ENCODE measurements around the gene NIPAL4.
"Not testable (repeated sequence)": the region's sequence is repeated elsewhere in the genome, so short reads cannot be mapped to it uniquely, and the experiment has no call there.

The NIPAL4 gene
- total RNA-seq = 0 to 5.9 (median 0.46) reads per million in 18 experiments

GRCh38 chr5:157459715-157460599, at the start of gene NIPAL4:
Gene NIPAL4 (plus strand): TSS chr5:157460213. CDS start chr5:157460321, 108 bp downstream.
- DNase-seq = no peak

DNA sequence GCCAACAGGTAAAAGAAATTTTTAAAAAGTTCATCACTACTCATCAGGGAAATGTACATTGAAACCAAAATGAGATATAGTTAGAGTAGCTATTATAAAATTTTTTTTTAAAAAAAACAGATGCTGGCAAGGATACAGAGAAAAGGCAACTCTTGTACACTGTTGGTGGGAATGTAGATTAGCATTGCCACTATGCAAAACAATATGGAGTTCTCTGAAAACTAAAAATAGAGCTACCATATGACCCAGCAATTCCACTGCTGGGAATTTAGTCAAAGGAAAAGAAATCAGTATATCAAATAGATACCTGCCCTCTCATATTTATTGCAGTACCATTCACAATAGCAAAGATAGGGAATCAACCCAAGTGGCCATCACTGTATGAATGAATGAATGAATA, 44.2 kb upstream of the NIPAL4 start:
- DNase-seq = no peak

DNA sequence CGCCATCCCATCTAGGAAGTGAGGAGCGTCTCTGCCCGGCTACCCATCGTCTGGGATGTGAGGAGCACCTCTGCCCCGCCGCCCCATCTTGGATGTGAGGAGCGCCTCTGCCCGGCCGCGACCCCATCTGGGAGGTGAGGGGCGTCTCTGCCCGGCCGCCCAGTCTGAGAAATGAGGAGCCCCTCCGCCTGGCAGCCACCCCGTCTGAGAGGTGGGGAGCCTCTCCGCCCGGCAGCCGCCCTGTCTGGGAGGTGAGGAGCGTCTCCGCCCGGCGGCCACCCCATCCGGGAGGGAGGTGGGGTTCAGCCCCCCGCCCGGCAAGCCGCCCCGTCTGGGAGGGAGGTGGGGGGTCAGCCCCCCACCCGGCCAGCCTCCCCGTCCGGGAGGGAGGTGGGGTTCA, 40.5 kb upstream of the NIPAL4 start:
- not testable (repeated sequence) for DNase-seq

DNA sequence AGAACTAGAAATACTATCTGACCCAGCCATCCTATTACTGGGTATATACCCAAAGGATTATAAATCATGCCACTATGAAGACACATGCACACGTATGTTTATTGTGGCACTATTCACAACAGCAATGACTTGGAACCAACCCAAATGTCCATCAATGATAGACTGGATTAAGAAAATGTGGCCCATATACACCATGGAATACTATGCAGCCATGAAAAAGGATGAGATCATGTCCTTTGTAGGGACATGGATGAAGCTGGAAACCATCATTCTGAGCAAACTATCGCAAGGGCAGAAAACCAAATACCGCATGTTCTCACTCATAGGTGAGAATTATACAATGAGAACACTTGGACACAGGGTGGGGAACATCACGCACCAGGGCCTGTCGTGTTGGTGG, 30.1 kb upstream of the NIPAL4 start:
- not testable (repeated sequence) for DNase-seq

DNA sequence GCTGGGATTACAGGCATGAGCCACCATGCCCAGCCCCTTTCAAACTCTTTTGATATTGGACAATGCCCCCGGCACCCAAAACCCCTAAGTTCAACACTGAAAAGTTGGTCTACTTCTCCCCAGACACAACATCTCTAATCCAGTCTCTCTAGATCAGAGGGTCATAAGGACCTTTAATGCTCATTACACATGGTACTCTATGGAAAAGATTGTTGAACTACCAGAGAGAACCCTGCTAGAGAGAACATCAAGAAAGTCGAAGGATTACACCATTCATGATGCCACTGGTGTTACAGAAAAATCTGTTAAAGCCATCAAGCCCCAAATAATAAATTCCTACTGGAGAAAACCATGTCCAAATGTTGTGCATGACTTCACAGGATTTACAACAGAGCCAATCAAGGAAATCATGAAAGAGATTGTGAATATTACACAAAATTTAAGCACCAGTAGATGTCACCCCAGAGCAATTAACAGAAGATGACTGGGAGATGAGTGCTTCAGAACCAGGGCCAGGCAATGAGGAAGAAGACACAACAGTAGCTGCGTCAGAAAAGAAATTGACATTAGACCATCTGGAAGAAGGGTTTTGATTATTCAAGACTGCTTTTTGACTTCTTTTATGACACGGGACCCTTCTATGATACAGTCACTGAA, 28.3 kb upstream of the NIPAL4 start:
- peak; percentile 64 to 86 for DNase-seq

DNA sequence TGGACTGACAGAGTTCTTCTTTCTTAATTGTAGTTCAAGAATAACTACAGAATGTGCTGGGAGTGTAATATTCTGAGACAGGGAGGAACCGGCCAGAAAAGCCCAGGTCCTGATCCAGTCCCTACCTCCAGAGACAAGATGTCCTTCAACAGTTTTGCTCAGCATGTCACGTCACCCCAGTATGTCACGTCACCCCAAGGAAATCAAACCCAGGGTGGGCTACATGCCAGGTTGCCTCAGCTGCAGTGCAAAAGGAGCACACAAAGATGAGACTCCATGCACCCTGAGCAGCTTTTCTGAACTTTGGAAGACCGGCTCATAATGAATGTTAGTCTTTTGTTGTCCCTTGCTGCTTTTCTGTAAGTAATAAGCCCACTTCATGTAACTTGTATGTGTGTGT, 25.9 kb upstream of the NIPAL4 start:
- DNase-seq = no peak

DNA sequence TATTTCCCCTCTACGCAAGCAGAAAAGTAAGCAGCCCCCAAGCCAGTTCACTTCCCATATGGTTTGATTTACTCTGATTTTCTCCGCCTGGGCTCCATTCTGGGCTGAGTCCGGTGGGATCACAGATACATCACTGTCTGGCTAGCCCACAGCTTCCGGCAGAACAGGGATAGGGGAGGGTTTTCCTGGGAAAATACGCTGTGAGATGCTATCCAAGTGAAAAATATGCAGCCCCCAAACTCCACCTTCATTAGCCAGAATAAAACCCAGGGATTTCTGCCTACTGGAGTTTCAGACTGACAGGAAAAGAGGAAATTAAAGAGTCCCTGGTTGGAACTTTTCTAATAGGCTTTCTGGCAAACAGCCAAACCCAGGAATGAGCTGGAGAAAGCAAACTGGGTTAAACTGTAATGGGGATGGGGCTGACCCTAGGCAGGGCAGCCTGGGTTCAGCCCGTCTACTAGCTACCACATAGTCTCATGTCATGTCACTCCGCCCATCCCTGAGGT, 16.9 kb upstream of the NIPAL4 start:
- no peak for DNase-seq

DNA sequence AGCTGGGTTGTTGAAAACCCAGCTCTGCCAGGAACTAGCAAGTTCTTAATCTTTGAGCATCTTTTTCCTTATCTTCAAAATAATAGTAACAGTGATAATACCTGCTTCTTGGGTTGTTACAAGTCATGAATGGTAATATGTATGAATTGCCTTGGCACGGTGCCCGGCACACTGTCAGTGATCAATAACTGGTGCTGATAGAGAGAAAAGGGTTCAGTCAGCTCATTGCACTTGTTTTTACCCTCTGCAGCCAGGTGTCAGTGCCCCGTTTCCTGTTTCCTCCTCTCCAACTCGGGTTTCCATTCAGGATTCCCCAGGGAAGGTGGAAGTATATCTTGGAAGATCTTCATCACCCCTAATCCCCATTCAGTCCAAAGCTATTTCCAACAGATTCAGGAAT, 15.8 kb upstream of the NIPAL4 start:
- DNase-seq = no peak

- DNase-seq = no peak
Observed at GRCh38 chr5:157445745-157446411, 14.1 kb upstream of the NIPAL4 start.

DNA sequence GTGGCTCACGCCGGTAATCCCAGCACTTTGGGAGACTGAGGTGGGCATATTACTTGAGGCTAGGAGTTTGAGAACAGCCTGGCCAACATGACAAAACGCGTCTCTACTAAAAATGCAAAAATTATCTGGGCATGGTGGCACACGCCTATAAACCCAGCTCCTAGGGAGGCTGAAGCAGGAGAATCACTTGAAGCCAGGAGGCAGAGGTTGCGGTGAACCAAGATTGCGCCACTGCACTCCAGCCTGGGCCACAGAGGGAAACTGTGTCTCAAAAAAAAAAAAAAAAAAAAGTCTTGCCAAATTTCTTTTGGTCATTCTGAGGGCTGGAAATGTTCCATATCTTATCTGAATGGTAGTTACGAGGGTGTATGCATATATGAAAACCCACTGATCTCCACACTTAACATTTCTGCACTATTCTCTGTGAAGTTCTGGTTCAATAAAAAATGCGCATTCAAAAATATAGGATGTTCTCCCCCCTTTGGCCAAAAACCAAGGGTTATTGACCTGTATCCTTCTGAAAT, 13.5 kb upstream of the NIPAL4 start:
- no peak for DNase-seq

GRCh38 chr5:157447201-157447637, 12.8 kb upstream of the NIPAL4 start:
- DNase-seq = no peak

DNA sequence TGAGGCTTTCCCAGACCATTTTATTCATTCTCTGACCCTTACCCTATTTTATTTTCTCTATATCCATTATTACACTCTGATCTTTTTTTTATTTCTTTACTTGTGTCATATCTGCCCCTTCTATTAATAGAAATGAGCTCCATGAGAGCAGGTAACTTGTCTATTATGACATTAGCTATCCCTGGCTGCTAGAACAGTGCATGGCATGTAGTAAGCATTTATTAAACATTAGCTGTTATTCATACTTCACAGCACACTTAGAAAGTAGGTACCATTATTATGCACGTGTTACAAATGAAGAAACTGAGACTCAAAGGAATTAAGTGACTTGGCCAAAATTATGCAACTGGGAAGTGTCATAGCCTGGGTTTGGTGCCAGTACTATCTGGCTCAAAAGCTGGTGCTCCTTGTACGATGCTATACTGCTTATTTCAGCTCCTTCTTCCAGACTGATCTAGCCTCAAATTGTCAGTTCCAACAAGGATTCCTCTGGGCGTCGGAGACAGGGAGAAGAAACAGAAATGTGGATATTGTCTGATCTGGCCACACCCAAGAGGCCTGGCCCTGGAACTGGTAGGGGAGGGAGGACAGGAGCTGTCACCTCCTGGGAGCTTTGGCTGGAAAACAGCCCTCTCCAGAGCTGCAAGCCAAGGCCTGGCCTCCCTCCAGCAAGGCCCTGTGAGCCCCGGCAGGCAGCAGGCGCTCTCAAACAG, 10.8 kb upstream of the NIPAL4 start:
- no peak for DNase-seq

GRCh38 chr5:157450024-157450423, 10.0 kb upstream of the NIPAL4 start:
- DNase-seq = no peak

- no peak for DNase-seq
Observed at GRCh38 chr5:157451806-157452205, 8.2 kb upstream of the NIPAL4 start.

GRCh38 chr5:157454273-157454672, 5.7 kb upstream of the NIPAL4 start:
- DNase-seq = no peak

- DNase-seq = no peak
Observed at GRCh38 chr5:157455057-157455456, 5.0 kb upstream of the NIPAL4 start.

DNA sequence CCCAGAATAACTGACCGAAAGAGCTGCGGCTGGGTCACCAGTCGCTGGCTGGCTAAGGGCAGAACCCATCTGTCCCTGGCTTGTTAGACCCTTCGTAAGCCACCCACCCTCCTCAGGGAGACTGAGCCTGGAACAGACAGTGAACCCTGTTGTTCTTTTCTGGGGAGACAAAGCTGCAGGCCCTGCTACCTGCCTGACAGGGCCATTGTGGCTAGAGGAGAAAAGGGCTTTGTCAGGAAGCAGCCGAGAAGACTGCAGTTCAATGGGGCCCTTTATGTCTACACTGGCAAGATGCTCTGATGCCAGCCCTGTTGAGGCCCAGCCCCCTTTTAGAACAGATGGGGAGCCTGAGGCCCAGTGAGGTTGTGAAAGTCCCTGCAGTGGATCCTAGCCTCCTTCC, 3.7 kb upstream of the NIPAL4 start:
- DNase-seq = no peak

- DNase-seq = no peak
Observed at GRCh38 chr5:157457391-157457790, 2.6 kb upstream of the NIPAL4 start.

- no peak for DNase-seq
Observed at GRCh38 chr5:157458835-157459234, 1.2 kb upstream of the NIPAL4 start.

DNA sequence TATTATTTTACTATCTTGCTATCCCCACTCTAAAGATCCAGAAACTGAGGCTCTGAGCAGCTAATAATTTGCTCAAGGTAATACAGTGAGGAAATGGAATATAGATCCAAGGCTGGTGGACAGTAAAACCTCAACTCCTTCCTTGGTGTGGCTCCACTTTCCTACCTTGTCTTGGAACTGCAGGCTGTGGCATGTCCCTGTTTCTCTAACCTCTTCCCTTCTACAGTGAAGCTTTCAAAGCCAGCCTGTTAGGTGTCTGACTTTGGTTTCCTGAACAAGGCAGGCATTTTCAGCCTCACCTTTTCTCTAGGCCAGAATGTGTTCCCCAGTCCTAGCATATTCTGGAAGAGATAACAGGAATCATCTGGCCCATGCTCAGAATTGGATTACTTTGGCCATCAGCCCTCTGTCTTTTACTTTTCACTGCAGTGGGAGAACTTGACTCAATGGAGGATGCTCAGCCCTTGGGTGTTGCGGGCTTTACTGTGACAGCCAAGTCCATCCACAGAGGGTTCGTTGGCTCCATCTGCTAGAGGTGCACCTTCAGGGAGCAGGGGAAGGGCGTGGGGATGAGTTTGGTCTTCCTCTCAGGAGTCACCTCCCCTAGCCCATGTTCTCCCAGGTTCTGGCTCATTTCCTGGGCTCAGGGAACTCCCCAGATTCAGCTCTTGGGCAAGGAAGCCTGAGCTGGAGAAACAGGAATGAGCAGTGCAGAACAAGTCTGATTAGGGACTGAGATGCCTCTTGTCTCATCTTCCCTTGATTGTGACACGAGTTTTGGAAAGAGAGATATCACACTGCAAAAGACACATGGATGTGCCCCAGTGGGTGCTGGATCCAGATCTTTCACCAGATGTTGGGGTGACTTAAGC, 1.1 kb downstream of the NIPAL4 start:
- no peak for DNase-seq

- no peak for DNase-seq
Observed at GRCh38 chr5:157463081-157463480, 3.1 kb downstream of the NIPAL4 start.

Measured in inflammatory macrophage (primary cell).